GM12874 (cell line): ENCODE results near the gene CDC25A.

ENCODE experiments used
- CTCF ChIP-seq: IDR thresholded peaks from 2 replicates; pipeline ENCODE4 v1.5.1; 2011; ENCODE audit warnings: low read depth, mild to moderate bottlenecking, control low read depth, low read length, moderate library complexity; ENCODE audit not compliant: insufficient read depth

CDC25A gene

GRCh38 chr3:48125886-48126622, 62.2 kb downstream of the CDC25A start:
- TF ChIP-seq CTCF: no peak

GRCh38 chr3:48125013-48125705, 63.1 kb downstream of the CDC25A start:
- TF ChIP-seq CTCF: no peak

GRCh38 chr3:48123346-48123745, 64.9 kb downstream of the CDC25A start:
- TF ChIP-seq CTCF: no peak

- no peak for TF ChIP-seq CTCF
Measured at GRCh38 chr3:48122504-48122903, 65.7 kb downstream of the CDC25A start.

- no peak for TF ChIP-seq CTCF
Measured at GRCh38 chr3:48120223-48120622, 68.0 kb downstream of the CDC25A start.

- no peak for TF ChIP-seq CTCF
Measured at GRCh38 chr3:48119505-48120193, 68.6 kb downstream of the CDC25A start.

- TF ChIP-seq CTCF: no peak
Measured at GRCh38 chr3:48118928-48119327, 69.3 kb downstream of the CDC25A start.
